ENCODE measurements around the gene GIPR. TPM values are rescaled to one million over a fixed set of nuclear protein-coding genes. Genes with fewer than 3 reads are reported as not detected.

GIPR gene
- total RNA-seq, 1 donor from 2014 or later = 1.3 TPM

- peak overlapping the region; percentile 83 for H3K27ac Mint-ChIP-seq (ENCODE audit: unreplicated experiment)
- H3K9me3 Mint-ChIP-seq (ENCODE audit: unreplicated experiment) = no peaks in the 10 kb centered on the region
- H3K27me3 Mint-ChIP-seq (ENCODE audit: unreplicated experiment) = no peaks in the 10 kb centered on the region
- peaks cover 21% of the 10 kb centered on the region for H3K4me1 Mint-ChIP-seq (ENCODE audit: unreplicated experiment)
- peak overlapping the region; percentile 73 for H3K4me3 Mint-ChIP-seq (ENCODE audit: unreplicated experiment)
- H3K36me3 Mint-ChIP-seq (ENCODE audit: unreplicated experiment) = no peaks in the 10 kb centered on the region
- no peak for TF ChIP-seq CTCF (IDR thresholded peaks at IDR 0.05)
- DNase-seq (ENCODE audit: extremely low spot score, unreplicated experiment) = no peak
Observed at GRCh38 chr19:45646345-45646698, 21.7 kb upstream of the GIPR start.

GRCh38 chr19:45650722-45651121 lies 17.3 kb upstream of the GIPR start:
- Mint-ChIP-seq H3K4me1 (ENCODE audit: unreplicated experiment) (peaks cover 6% of the 10 kb centered on the region), H3K27ac (ENCODE audit: unreplicated experiment) (no peak overlapping the region), H3K27me3 (ENCODE audit: unreplicated experiment) (no peaks in the 10 kb centered on the region), H3K4me3 (ENCODE audit: unreplicated experiment) (no peak overlapping the region), H3K36me3 (ENCODE audit: unreplicated experiment) (no peaks in the 10 kb centered on the region), H3K9me3 (ENCODE audit: unreplicated experiment) (no peaks in the 10 kb centered on the region)
- no peak for DNase-seq (ENCODE audit: extremely low spot score, unreplicated experiment)
- TF ChIP-seq CTCF (IDR thresholded peaks at IDR 0.05) = no peak

GRCh38 chr19:45653634-45654033 lies 14.4 kb upstream of the GIPR start:
- Mint-ChIP-seq H3K36me3 (ENCODE audit: unreplicated experiment) (no peaks in the 10 kb centered on the region), H3K27ac (ENCODE audit: unreplicated experiment) (no peak overlapping the region), H3K4me3 (ENCODE audit: unreplicated experiment) (no peak overlapping the region), H3K4me1 (ENCODE audit: unreplicated experiment) (peaks cover under 1% of the 10 kb centered on the region), H3K9me3 (ENCODE audit: unreplicated experiment) (no peaks in the 10 kb centered on the region), H3K27me3 (ENCODE audit: unreplicated experiment) (peaks cover under 1% of the 10 kb centered on the region)
- no peak for DNase-seq (ENCODE audit: extremely low spot score, unreplicated experiment)
- no peak for TF ChIP-seq CTCF (IDR thresholded peaks at IDR 0.05)

GRCh38 chr19:45655073-45655472 lies 12.9 kb upstream of the GIPR start:
- DNase-seq (ENCODE audit: extremely low spot score, unreplicated experiment) = no peak
- H3K4me3 Mint-ChIP-seq (ENCODE audit: unreplicated experiment) = no peak overlapping the region
- no peaks in the 10 kb centered on the region for H3K9me3 Mint-ChIP-seq (ENCODE audit: unreplicated experiment)
- peaks cover 11% of the 10 kb centered on the region for H3K27me3 Mint-ChIP-seq (ENCODE audit: unreplicated experiment)
- H3K36me3 Mint-ChIP-seq (ENCODE audit: unreplicated experiment) = no peaks in the 10 kb centered on the region
- peaks cover 3% of the 10 kb centered on the region for H3K4me1 Mint-ChIP-seq (ENCODE audit: unreplicated experiment)
- H3K27ac Mint-ChIP-seq (ENCODE audit: unreplicated experiment) = no peak overlapping the region
- TF ChIP-seq CTCF (IDR thresholded peaks at IDR 0.05) = no peak

GRCh38 chr19:45657520-45658167 lies 10.4 kb upstream of the GIPR start:
- peaks cover 3% of the 10 kb centered on the region for H3K4me1 Mint-ChIP-seq (ENCODE audit: unreplicated experiment)
- no peak for TF ChIP-seq CTCF (IDR thresholded peaks at IDR 0.05)
- DNase-seq (ENCODE audit: extremely low spot score, unreplicated experiment) = no peak
- H3K4me3 Mint-ChIP-seq (ENCODE audit: unreplicated experiment) = no peak overlapping the region
- H3K27ac Mint-ChIP-seq (ENCODE audit: unreplicated experiment) = no peak overlapping the region
- H3K9me3 Mint-ChIP-seq (ENCODE audit: unreplicated experiment) = no peaks in the 10 kb centered on the region
- H3K27me3 Mint-ChIP-seq (ENCODE audit: unreplicated experiment) = peaks cover 17% of the 10 kb centered on the region
- no peaks in the 10 kb centered on the region for H3K36me3 Mint-ChIP-seq (ENCODE audit: unreplicated experiment)

Data from osteocyte (in vitro differentiated cells).